ENCODE results near the gene COPG2. TPM values are rescaled to one million over a fixed set of nuclear protein-coding genes. Genes with fewer than 3 reads are reported as not detected.

The COPG2 gene
- total and polyA plus RNA-seq, 5 experiments from 2014 or later = 1.9 to 11.9 (median 6.5) TPM

GRCh38 chr7:130505753-130506152 is 162.8 kb downstream of the COPG2 start:
- POLR2A ChIA-PET = interaction anchor here (0.6 kb wide), 1 partner anchor 63 kb away, joined by 3 read pairs; no protein-coding TSS in a partner anchor
- ATAC-seq (no peak), DNase-seq (no peak)
- no peaks in the 10 kb centered on the region for H3K27me3 Mint-ChIP-seq
- H3K27ac Mint-ChIP-seq = no peak overlapping the region
- peaks cover 0 to 1% (median 0%) of the 10 kb centered on the region in 4 donors for H3K4me1 Mint-ChIP-seq
- no peak overlapping the region for H3K4me3 Mint-ChIP-seq
- H3K9me3 Mint-ChIP-seq = no peaks in the 10 kb centered on the region
- peaks cover 11 to 48% (median 40%) of the 10 kb centered on the region in 3 donors for H3K36me3 Mint-ChIP-seq

- peak overlapping the region in 1 of 10 donors; percentile 58 for H3K27ac Mint-ChIP-seq
Observed at GRCh38 chr7:130500910-130501309, 167.6 kb downstream of the COPG2 start.

GRCh38 chr7:130500463-130500862 is 168.1 kb downstream of the COPG2 start:
- Mint-ChIP-seq H3K27ac (peak overlapping the region in 1 of 10 donors; percentile 58), H3K9me3 (no peaks in the 10 kb centered on the region), H3K27me3 (no peaks in the 10 kb centered on the region), H3K36me3 (peaks cover 0 to 90% (median 30%) of the 10 kb centered on the region in 3 donors), H3K4me3 (no peak overlapping the region), H3K4me1 (peaks cover 0 to 1% (median 0%) of the 10 kb centered on the region in 4 donors)
- DNase-seq = no peak
- POLR2A ChIA-PET = no interaction called here
- no peak for ATAC-seq

More at GRCh38 chr7:130500910-130501309, 167.6 kb downstream of the COPG2 start:
- POLR2A ChIA-PET = no interaction called here
- Mint-ChIP-seq H3K9me3 (no peaks in the 10 kb centered on the region), H3K4me1 (peaks cover 0 to 1% (median 0%) of the 10 kb centered on the region in 4 donors), H3K4me3 (no peak overlapping the region), H3K36me3 (peaks cover 0 to 90% (median 30%) of the 10 kb centered on the region in 3 donors), H3K27me3 (no peaks in the 10 kb centered on the region)
- no peak for ATAC-seq
- no peak for DNase-seq

- DNase-seq (no peak), ATAC-seq (no peak)
- Mint-ChIP-seq H3K9me3 (peaks cover 0 to 2% (median 0%) of the 10 kb centered on the region in 9 donors), H3K4me1 (peaks cover 19 to 22% (median 21%) of the 10 kb centered on the region in 4 donors), H3K27me3 (peaks cover 0 to 16% (median 0%) of the 10 kb centered on the region in 5 donors), H3K27ac (peak overlapping the region in 1 of 10 donors; percentile 4), H3K4me3 (peak overlapping the region in 1 of 10 donors; percentile 91), H3K36me3 (peaks cover 0 to 37% (median 4%) of the 10 kb centered on the region in 3 donors)
- POLR2A ChIA-PET = no interaction called here
Observed at GRCh38 chr7:130494431-130494858, 174.1 kb downstream of the COPG2 start.

- H3K27ac Mint-ChIP-seq = peak overlapping the region in 4 of 10 donors; percentile 12 to 69 (median 36)
- peak overlapping the region; percentile 71 to 91 (median 81) for H3K4me3 Mint-ChIP-seq
- H3K27me3 Mint-ChIP-seq = peaks cover 0 to 20% (median 0%) of the 10 kb centered on the region in 5 donors
- peaks cover 0 to 26% (median 4%) of the 10 kb centered on the region in 3 donors for H3K36me3 Mint-ChIP-seq
- POLR2A ChIA-PET = interaction anchor here (1.2 kb wide), 1 partner anchor 287 kb away, joined by 3 read pairs; no protein-coding TSS in a partner anchor
- ATAC-seq (no peak), DNase-seq (no peak)
- H3K4me1 Mint-ChIP-seq = peaks cover 22 to 29% (median 26%) of the 10 kb centered on the region in 4 donors
- H3K9me3 Mint-ChIP-seq = peaks cover 0 to 2% (median 0%) of the 10 kb centered on the region in 9 donors
Observed at GRCh38 chr7:130493275-130493873, 175.2 kb downstream of the COPG2 start.

GRCh38 chr7:130492523-130493274 is 175.8 kb downstream of the COPG2 start:
- ATAC-seq (peak in 1 of 2 donors; percentile 12), DNase-seq (peak in 2 of 10 donors; percentile 16 to 23)
- Mint-ChIP-seq H3K4me3 (peak overlapping the region; percentile 71 to 91 (median 81)), H3K27ac (peak overlapping the region in 5 of 10 donors; percentile 15 to 69 (median 45)), H3K4me1 (peaks cover 22 to 34% (median 29%) of the 10 kb centered on the region in 4 donors), H3K9me3 (peaks cover 0 to 2% (median 0%) of the 10 kb centered on the region in 9 donors), H3K27me3 (peaks cover 0 to 20% (median 0%) of the 10 kb centered on the region in 5 donors), H3K36me3 (peaks cover 0 to 19% (median 0%) of the 10 kb centered on the region in 3 donors)
- POLR2A ChIA-PET = interaction anchor here (1.2 kb wide), 1 partner anchor 287 kb away, joined by 3 read pairs; no protein-coding TSS in a partner anchor

- Mint-ChIP-seq H3K27me3 (peaks cover 0 to 20% (median 0%) of the 10 kb centered on the region in 5 donors), H3K36me3 (peaks cover 0 to 15% (median 0%) of the 10 kb centered on the region in 3 donors), H3K4me3 (peak within 1 kb of the TSS; percentile 76 to 91 (median 83)), H3K27ac (peak within 1 kb of the TSS in 7 of 10 donors; percentile 40 to 85 (median 56)), H3K9me3 (peaks cover 0 to 2% (median 0%) of the 10 kb centered on the region in 9 donors), H3K4me1 (peaks cover 25 to 40% (median 33%) of the 10 kb centered on the region in 4 donors)
- ATAC-seq (peak; percentile 72 to 77), DNase-seq (peak in 7 of 10 donors; percentile 27 to 64 (median 41))
- POLR2A ChIA-PET = no interaction called here
Observed at GRCh38 chr7:130491841-130492522, 176.6 kb downstream of the COPG2 start, which contains the start of gene MEST. TSS of gene MEST (plus strand) at chr7:130492085. CDS start at chr7:130492314, 229 bp downstream.

GRCh38 chr7:130490888-130491804 is 177.4 kb downstream of the COPG2 start:
- H3K4me3 Mint-ChIP-seq = peak overlapping the region; percentile 76 to 90 (median 82)
- peaks cover 31 to 49% (median 38%) of the 10 kb centered on the region in 4 donors for H3K4me1 Mint-ChIP-seq
- peak; percentile 41 to 55 for ATAC-seq
- POLR2A ChIA-PET = no interaction called here
- peaks cover 0 to 8% (median 0%) of the 10 kb centered on the region in 3 donors for H3K36me3 Mint-ChIP-seq
- H3K27ac Mint-ChIP-seq = peak overlapping the region in 6 of 10 donors; percentile 24 to 85 (median 48)
- peaks cover 0 to 20% (median 0%) of the 10 kb centered on the region in 5 donors for H3K27me3 Mint-ChIP-seq
- peak in 9 of 10 donors; percentile 23 to 67 (median 57) for DNase-seq
- H3K9me3 Mint-ChIP-seq = peaks cover 0 to 2% (median 0%) of the 10 kb centered on the region in 9 donors

- peaks cover 0 to 24% (median 0%) of the 10 kb centered on the region in 5 donors for H3K27me3 Mint-ChIP-seq
- H3K27ac Mint-ChIP-seq = peak overlapping the region in 3 of 10 donors; percentile 4 to 27 (median 7)
- POLR2A ChIA-PET = no interaction called here
- ATAC-seq (no peak), DNase-seq (no peak)
- H3K36me3 Mint-ChIP-seq = peaks cover 0 to 4% (median 0%) of the 10 kb centered on the region in 3 donors
- H3K4me1 Mint-ChIP-seq = peaks cover 39 to 57% (median 45%) of the 10 kb centered on the region in 4 donors
- peak overlapping the region in 7 of 10 donors; percentile 47 to 90 (median 78) for H3K4me3 Mint-ChIP-seq
- peaks cover 0 to 2% (median 0%) of the 10 kb centered on the region in 9 donors for H3K9me3 Mint-ChIP-seq
Observed at GRCh38 chr7:130490311-130490791, 178.2 kb downstream of the COPG2 start.

- peaks cover 0 to 2% (median 0%) of the 10 kb centered on the region in 9 donors for H3K9me3 Mint-ChIP-seq
Observed at GRCh38 chr7:130489140-130489983, 179.2 kb downstream of the COPG2 start.

More at GRCh38 chr7:130489140-130489983, 179.2 kb downstream of the COPG2 start:
- Mint-ChIP-seq H3K4me3 (no peak overlapping the region), H3K27me3 (peaks cover 0 to 31% (median 0%) of the 10 kb centered on the region in 5 donors), H3K4me1 (peaks cover 43 to 65% (median 52%) of the 10 kb centered on the region in 4 donors), H3K36me3 (no peaks in the 10 kb centered on the region), H3K27ac (peak overlapping the region in 7 of 10 donors; percentile 3 to 72 (median 12))
- DNase-seq (no peak), ATAC-seq (no peak)
- POLR2A ChIA-PET = no interaction called here

Data from naive thymus-derived CD8-positive, alpha-beta T cell (primary cell).